T-cell (primary cell): ENCODE data around the gene ABCC3. TPM values are rescaled to one million over a fixed set of nuclear protein-coding genes. Genes with fewer than 3 reads are reported as not detected.

ENCODE experiments used
- ATAC-seq, 4 experiments: fragments of 200-7000 bp in 3 of 4; fragments of 150-1000 bp in 1 of 4; cut with Tn5 transposase; replicated peaks in 1 of 4; 1 replicate in 3 of 4; 2 replicates in 1 of 4; pipeline ENCODE4 v1.10.0; 2021; ENCODE audit warnings: moderate library complexity in 3 of 4, mild to moderate bottlenecking in 2 of 4, moderate number of reproducible peaks in 1 of 4
- CTCF ChIA-PET, 2 donors: fragments of 300-600 bp; sonication (Branson Sonifier 250); formaldehyde crosslinking; loops; one replicate each; lab custom pipeline; 2022; ENCODE audit warnings: antibody characterized with exemption in 2 of 2; lab: Charles Lee
- POLR2A ChIA-PET, 2 donors: fragments of 300-600 bp; sonication (Branson Sonifier 250); formaldehyde crosslinking; loops; one replicate each; lab custom pipeline; 2022; ENCODE audit warnings: antibody characterized with exemption in 2 of 2; lab: Charles Lee
- DNase-seq, 35 experiments: peaks; one replicate each; pipeline versions ENCODE4 v3.0.0 to v3.0.0-alpha.2; 2013 to 2023
- H3K27ac ChIP-seq: one replicate; pipeline ENCODE4 v1.5.1; 2013; ENCODE audit warnings: low read length
- H3K27me3 ChIP-seq, 2 experiments: replicated peaks in 1 of 2; 1 replicate in 1 of 2; 2 replicates in 1 of 2; pipeline versions ENCODE4 v1.6.1 to v1.7.0; 2013; ENCODE audit warnings: low read length in 1 of 2, mixed read lengths in 1 of 2; ENCODE audit not compliant: control insufficient read depth in 2 of 2, insufficient read depth in 2 of 2; ENCODE audit errors: extremely low read depth in 1 of 2
- H3K36me3 ChIP-seq, 2 donors: 1 replicate in 1 of 2; 2 replicates in 1 of 2; pipeline versions ENCODE4 v1.6.1 to v1.7.0; 2013; ENCODE audit warnings: low read length in 1 of 2; ENCODE audit not compliant: control insufficient read depth in 2 of 2, insufficient read depth in 1 of 2; ENCODE audit errors: extremely low read depth in 1 of 2
- H3K4me1 ChIP-seq, 2 experiments: 1 replicate in 1 of 2; 2 replicates in 1 of 2; pipeline versions ENCODE4 v1.6.1 to v1.7.0; 2013; ENCODE audit warnings: low read length in 2 of 2, mixed read lengths in 1 of 2; ENCODE audit not compliant: insufficient read depth in 2 of 2, control insufficient read depth in 1 of 2; ENCODE audit errors: extremely low read depth in 1 of 2
- H3K4me3 ChIP-seq, 2 donors: 1 replicate in 1 of 2; 2 replicates in 1 of 2; pipeline versions ENCODE4 v1.5.1 to v1.7.0; 2013; ENCODE audit warnings: mild to moderate bottlenecking in 2 of 2, low read length in 1 of 2, moderate library complexity in 1 of 2; ENCODE audit not compliant: control insufficient read depth in 1 of 2; ENCODE audit errors: extremely low read depth in 1 of 2
- H3K9me3 ChIP-seq: 2 replicates; pipeline ENCODE4 v1.7.0; 2013
- H3K27ac Mint-ChIP-seq, 2 donors: one replicate each; pipeline ENCODE4 v1.8.0; 2020 to 2021; ENCODE audit warnings: mild to moderate bottlenecking in 2 of 2, mixed read lengths in 2 of 2
- H3K27me3 Mint-ChIP-seq, 2 donors: one replicate each; pipeline ENCODE4 v1.8.0; 2021 to 2022; ENCODE audit warnings: mixed read lengths in 2 of 2
- H3K36me3 Mint-ChIP-seq: one replicate; pipeline ENCODE4 v1.8.0; 2021; ENCODE audit warnings: mixed read lengths
- H3K4me1 Mint-ChIP-seq, 3 donors: one replicate each; pipeline ENCODE4 v1.8.0; 2020 to 2022; ENCODE audit warnings: mixed read lengths in 3 of 3, mild to moderate bottlenecking in 1 of 3
- H3K4me3 Mint-ChIP-seq, 3 donors: one replicate each; pipeline ENCODE4 v1.8.0; 2020 to 2022; ENCODE audit warnings: mild to moderate bottlenecking in 3 of 3, mixed read lengths in 3 of 3, moderate library complexity in 3 of 3
- H3K9me3 Mint-ChIP-seq, 3 donors: one replicate each; pipeline ENCODE4 v1.8.0; 2020 to 2022; ENCODE audit warnings: mixed read lengths in 3 of 3
- WGBS: methylation state at CpG from one replicate; pipeline ENCODE4 v1.1.5; 2013; ENCODE audit warnings: missing lambda C conversion rate; ENCODE audit not compliant: insufficient coverage; 5-methylcytosine and 5-hydroxymethylcytosine counted together
- total RNA-seq, 35 experiments: library from RNA in 6 of 35; stranded (reverse) in 6 of 35; fragments of 120-200 nt in 1 of 35; gene quantifications; one replicate each; pipeline versions ENCODE4 v1.2.1 to v1.2.4 and lab custom pipeline; 2013 to 2026

ABCC3 gene
- total RNA-seq = 1 to 10 TPM in 3 of 5 donors, under 1 TPM in 1, not detected in 1; 0.75 to 2.2 (median 1.5) TPM
- total RNA-seq (2013) = 0.96 TPM
- total RNA-seq (lab: John Stamatoyannopoulos, UW) = 0 to 17.1 (median 0.06) reads per million in 29 experiments

- Histone ChIP-seq H3K4me3 (no peak within 1 kb of the TSS), H3K27me3 (peaks cover 9 to 92% of the 10 kb centered on the region in 2 experiments), H3K27ac (no peak within 1 kb of the TSS), H3K4me1 (peaks cover 0 to 9% of the 10 kb centered on the region in 2 experiments), H3K36me3 (no peaks in the 10 kb centered on the region), H3K9me3 (no peaks in the 10 kb centered on the region)
- Mint-ChIP-seq H3K4me1 (peaks cover 0 to 7% (median 7%) of the 10 kb centered on the region in 3 donors), H3K9me3 (no peaks in the 10 kb centered on the region), H3K27ac (no peak within 1 kb of the TSS), H3K4me3 (peak within 1 kb of the TSS in 1 of 3 donors; percentile 21), H3K27me3 (peaks cover 65 to 85% of the 10 kb centered on the region in 2 donors), H3K36me3 (no peaks in the 10 kb centered on the region)
- CTCF ChIA-PET = interaction anchor here in 1 of 2 donors (0.7 kb wide), 1 partner anchor 412 kb away, joined by 3 read pairs; no protein-coding TSS in a partner anchor
- DNase-seq = no peak
- POLR2A ChIA-PET = no interaction called here
- 12% methylated on average over 32 of the region's 48 CpGs for WGBS
- peak in 3 of 4 experiments; percentile 13 to 33 (median 28) for ATAC-seq
Observed at GRCh38 chr17:50634224-50634914, at the start of gene ABCC3. Gene ABCC3 (plus strand): TSS chr17:50634881. CDS start chr17:50634937, 56 bp downstream.

GRCh38 chr17:50585346-50585745 lies 49.3 kb upstream of the ABCC3 start:
- 83% methylated on average over 3 of the region's 4 CpGs for WGBS
- Histone ChIP-seq H3K4me1 (no peaks in the 10 kb centered on the region), H3K4me3 (no peak overlapping the region), H3K9me3 (no peaks in the 10 kb centered on the region), H3K36me3 (no peaks in the 10 kb centered on the region), H3K27ac (no peak overlapping the region), H3K27me3 (peaks cover 0 to 36% of the 10 kb centered on the region in 2 experiments)
- ATAC-seq = no peak
- no peaks in the 10 kb centered on the region for H3K36me3 Mint-ChIP-seq
- peaks cover 16 to 26% of the 10 kb centered on the region in 2 donors for H3K27me3 Mint-ChIP-seq
- ChIA-PET CTCF (interaction anchor here in 1 of 2 donors (0.6 kb wide), 1 partner anchor 578 kb away, joined by 4 read pairs; no protein-coding TSS in a partner anchor), POLR2A (no interaction called here)
- H3K9me3 Mint-ChIP-seq = no peaks in the 10 kb centered on the region
- no peak for DNase-seq
- no peaks in the 10 kb centered on the region for H3K4me1 Mint-ChIP-seq
- H3K27ac Mint-ChIP-seq = no peak overlapping the region
- no peak overlapping the region for H3K4me3 Mint-ChIP-seq

GRCh38 chr17:50585891-50586290 lies 48.8 kb upstream of the ABCC3 start:
- 56% methylated on average over 8 of the region's 8 CpGs for WGBS
- ChIA-PET CTCF (no interaction called here), POLR2A (no interaction called here)
- H3K4me1 Mint-ChIP-seq = no peaks in the 10 kb centered on the region
- H3K9me3 Mint-ChIP-seq = no peaks in the 10 kb centered on the region
- H3K27ac Mint-ChIP-seq = no peak overlapping the region
- no peaks in the 10 kb centered on the region for H3K36me3 Mint-ChIP-seq
- H3K27me3 Mint-ChIP-seq = peaks cover 14 to 25% of the 10 kb centered on the region in 2 donors
- Histone ChIP-seq H3K4me1 (no peaks in the 10 kb centered on the region), H3K36me3 (no peaks in the 10 kb centered on the region), H3K27ac (no peak overlapping the region), H3K9me3 (no peaks in the 10 kb centered on the region), H3K27me3 (peaks cover 0 to 33% of the 10 kb centered on the region in 2 experiments), H3K4me3 (no peak overlapping the region)
- no peak for ATAC-seq
- H3K4me3 Mint-ChIP-seq = no peak overlapping the region
- DNase-seq = no peak

GRCh38 chr17:50586421-50587247 lies 48.0 kb upstream of the ABCC3 start:
- no peaks in the 10 kb centered on the region for H3K9me3 Mint-ChIP-seq
- POLR2A ChIA-PET = no interaction called here
- H3K36me3 Mint-ChIP-seq = no peaks in the 10 kb centered on the region
- Histone ChIP-seq H3K4me1 (no peaks in the 10 kb centered on the region), H3K36me3 (no peaks in the 10 kb centered on the region), H3K27ac (no peak overlapping the region), H3K27me3 (peaks cover 0 to 32% of the 10 kb centered on the region in 2 experiments), H3K4me3 (no peak overlapping the region), H3K9me3 (no peaks in the 10 kb centered on the region)
- DNase-seq = no peak
- CTCF ChIA-PET = interaction anchor here in 1 of 2 donors (0.5 kb wide), 1 partner anchor 736 kb away, joined by 3 read pairs; no protein-coding TSS in a partner anchor
- no peak overlapping the region for H3K4me3 Mint-ChIP-seq
- peaks cover 12 to 19% of the 10 kb centered on the region in 2 donors for H3K27me3 Mint-ChIP-seq
- WGBS = 85% methylated on average over 6 of the region's 9 CpGs
- H3K27ac Mint-ChIP-seq = no peak overlapping the region
- no peaks in the 10 kb centered on the region for H3K4me1 Mint-ChIP-seq
- no peak for ATAC-seq

GRCh38 chr17:50587571-50587970 lies 47.1 kb upstream of the ABCC3 start:
- POLR2A ChIA-PET = no interaction called here
- Mint-ChIP-seq H3K27me3 (peaks cover 13 to 14% of the 10 kb centered on the region in 2 donors), H3K36me3 (no peaks in the 10 kb centered on the region), H3K27ac (no peak overlapping the region), H3K4me3 (no peak overlapping the region), H3K9me3 (no peaks in the 10 kb centered on the region), H3K4me1 (no peaks in the 10 kb centered on the region)
- Histone ChIP-seq H3K36me3 (no peaks in the 10 kb centered on the region), H3K9me3 (no peaks in the 10 kb centered on the region), H3K27me3 (peaks cover 0 to 31% of the 10 kb centered on the region in 2 experiments), H3K4me1 (no peaks in the 10 kb centered on the region), H3K27ac (no peak overlapping the region), H3K4me3 (no peak overlapping the region)
- CTCF ChIA-PET = no interaction called here
- ATAC-seq (no peak), DNase-seq (no peak)
- 83% methylated on average over 4 of the region's 9 CpGs for WGBS

GRCh38 chr17:50588391-50589049 lies 46.2 kb upstream of the ABCC3 start:
- ATAC-seq (no peak), DNase-seq (no peak)
- Histone ChIP-seq H3K4me1 (no peaks in the 10 kb centered on the region), H3K27ac (no peak overlapping the region), H3K4me3 (no peak overlapping the region), H3K36me3 (no peaks in the 10 kb centered on the region), H3K27me3 (peaks cover 0 to 36% of the 10 kb centered on the region in 2 experiments), H3K9me3 (no peaks in the 10 kb centered on the region)
- CTCF ChIA-PET = interaction anchor here in 1 of 2 donors (0.6 kb wide), 1 partner anchor 117 kb away, joined by 5 read pairs; no protein-coding TSS in a partner anchor
- Mint-ChIP-seq H3K36me3 (no peaks in the 10 kb centered on the region), H3K4me1 (no peaks in the 10 kb centered on the region), H3K27ac (no peak overlapping the region), H3K4me3 (no peak overlapping the region), H3K27me3 (peaks cover 10 to 11% of the 10 kb centered on the region in 2 donors), H3K9me3 (no peaks in the 10 kb centered on the region)
- WGBS = 86% methylated on average over 16 of the region's 18 CpGs
- POLR2A ChIA-PET = no interaction called here
